B cell (primary cell): ENCODE results near the gene MATN1. TPM values are rescaled to one million over a fixed set of nuclear protein-coding genes. Genes with fewer than 3 reads are reported as not detected.

Experiments
- ATAC-seq: fragments of 200-7000 bp; cut with Tn5 transposase; one replicate; pipeline ENCODE4 v1.10.0; 2021; ENCODE audit warnings: low read depth, mild to moderate bottlenecking, moderate number of reproducible peaks, moderate library complexity
- CTCF ChIA-PET: fragments of 350-600 bp; sonication (Branson Sonifier 250); formaldehyde crosslinking; loops from one replicate; lab custom pipeline; 2021; ENCODE audit warnings: antibody characterized with exemption, inconsistent platforms; lab: Charles Lee
- POLR2A ChIA-PET: fragments of 350-600 bp; sonication (Branson Sonifier 250); formaldehyde crosslinking; loops from one replicate; lab custom pipeline; 2021; ENCODE audit warnings: antibody characterized with exemption; lab: Charles Lee
- DNase-seq: peaks from one replicate; pipeline ENCODE4 v3.0.0; 2013
- H2AFZ ChIP-seq: 2 replicates; pipeline ENCODE4 v1.6.1; 2012; ENCODE audit warnings: mild to moderate bottlenecking, low read depth, low read length; ENCODE audit not compliant: insufficient read depth, poor library complexity, severe bottlenecking
- H3K27ac ChIP-seq, 2 donors: 1 replicate in 1 of 2; 2 replicates in 1 of 2; pipeline ENCODE4 v1.5.1; 2012 to 2013; ENCODE audit warnings: low read length in 2 of 2, mild to moderate bottlenecking in 2 of 2, moderate library complexity in 1 of 2
- H3K27me3 ChIP-seq, 4 experiments: fragments of 200-600 bp in 1 of 4; sonication (generic) in 1 of 4; replicated peaks in 1 of 4; 1 replicate in 2 of 4; 2 replicates in 2 of 4; pipeline versions ENCODE4 v1.6.1 to v1.7.0; 2013 to 2016; ENCODE audit warnings: low read length in 3 of 4, mild to moderate bottlenecking in 2 of 4, mixed read lengths in 1 of 4, moderate library complexity in 1 of 4; ENCODE audit not compliant: insufficient read depth in 4 of 4, control insufficient read depth in 3 of 4; ENCODE audit errors: control extremely low read depth in 1 of 4
- H3K36me3 ChIP-seq, 2 experiments: replicated peaks in 1 of 2; 1 replicate in 1 of 2; 2 replicates in 1 of 2; pipeline versions ENCODE4 v1.6.1 to v1.7.1; 2013; ENCODE audit warnings: low read length in 1 of 2; ENCODE audit not compliant: insufficient read depth in 2 of 2, control insufficient read depth in 1 of 2; ENCODE audit errors: control extremely low read depth in 1 of 2, extremely low read depth in 1 of 2
- H3K4me1 ChIP-seq, 2 donors: fragments of 200-600 bp in 1 of 2; sonication (generic) in 1 of 2; 1 replicate in 1 of 2; 2 replicates in 1 of 2; pipeline versions ENCODE4 v1.5.1 to v1.6.1; 2013 to 2017; ENCODE audit warnings: low read length in 2 of 2; ENCODE audit not compliant: control insufficient read depth in 2 of 2, insufficient read depth in 2 of 2
- H3K4me2 ChIP-seq: replicated peaks from 2 replicates; pipeline ENCODE3; 2012; ENCODE audit warnings: mild to moderate bottlenecking, low read depth, low read length; ENCODE audit not compliant: poor library complexity, severe bottlenecking
- H3K4me3 ChIP-seq, 5 experiments: fragments of 200-600 bp in 1 of 5; sonication (generic) in 1 of 5; 1 replicate in 3 of 5; 2 replicates in 2 of 5; pipeline versions ENCODE4 v1.5.1 to v1.7.0; 2011 to 2016; ENCODE audit warnings: low read length in 4 of 5, mild to moderate bottlenecking in 4 of 5, low read depth in 2 of 5, control low read depth in 1 of 5, moderate library complexity in 1 of 5; ENCODE audit not compliant: insufficient read depth in 1 of 5; ENCODE audit errors: control extremely low read depth in 1 of 5, extremely low read depth in 1 of 5
- H3K79me2 ChIP-seq: fragments of 200-600 bp; sonication (generic); one replicate; pipeline ENCODE4 v1.6.0; 2016; ENCODE audit warnings: low read length; ENCODE audit not compliant: control insufficient read depth, insufficient read depth
- H3K9ac ChIP-seq: fragments of 200-600 bp; sonication (generic); 2 replicates; pipeline ENCODE4 v1.6.1; 2017; ENCODE audit warnings: mild to moderate bottlenecking, low read length, moderate library complexity
- H3K9me3 ChIP-seq, 3 donors: one replicate each; pipeline versions ENCODE4 v1.6.1 to v1.7.1; 2013; ENCODE audit warnings: low read length in 2 of 3; ENCODE audit not compliant: control insufficient read depth in 2 of 3, insufficient read depth in 1 of 3; ENCODE audit errors: control extremely low read depth in 1 of 3
- H4K20me1 ChIP-seq: 2 replicates; pipeline ENCODE4 v1.6.0; 2012; ENCODE audit warnings: mild to moderate bottlenecking, low read length; ENCODE audit not compliant: insufficient read depth, control insufficient read depth, poor library complexity, severe bottlenecking
- H3K27ac Mint-ChIP-seq: one replicate; pipeline ENCODE4 v1.8.0; 2021; ENCODE audit warnings: mixed read lengths
- H3K27me3 Mint-ChIP-seq: one replicate; pipeline ENCODE4 v1.8.0; 2021; ENCODE audit warnings: mixed read lengths
- H3K4me1 Mint-ChIP-seq: one replicate; pipeline ENCODE4 v1.8.0; 2021; ENCODE audit warnings: mixed read lengths
- H3K4me3 Mint-ChIP-seq: one replicate; pipeline ENCODE4 v1.8.0; 2021; ENCODE audit warnings: mixed read lengths
- H3K9me3 Mint-ChIP-seq: one replicate; pipeline ENCODE4 v1.8.0; 2022; ENCODE audit warnings: mixed read lengths; ENCODE audit not compliant: insufficient read depth
- CTCF ChIP-seq: fragments of 200-600 bp; IDR thresholded peaks from one replicate; pipeline ENCODE4 v1.8.0; 2022; ENCODE audit warnings: antibody characterized with exemption, mild to moderate bottlenecking
- EZH2 ChIP-seq: IDR thresholded peaks from 2 replicates; pipeline ENCODE4 v1.6.1; 2012; ENCODE audit warnings: borderline replicate concordance, low read depth, mild to moderate bottlenecking, moderate library complexity, low read length; ENCODE audit not compliant: insufficient read depth, poor library complexity, severe bottlenecking
- WGBS: methylation state at CpG from one replicate; pipeline ENCODE4 v1.1.5; 2013; ENCODE audit warnings: missing lambda C conversion rate; ENCODE audit not compliant: insufficient coverage; 5-methylcytosine and 5-hydroxymethylcytosine counted together
- intact Hi-C: fragments of 100-400 bp; cut with micrococcal nuclease; formaldehyde crosslinking; loops from one replicate; pipeline ENCODE4 v1.10.0; 2022
- polyA plus RNA-seq: library from polyadenylated mRNA; depleted of rRNA; stranded (reverse); fragments of >200 nt; gene quantifications from 2 replicates; pipeline ENCODE4 v1.2.3, GENCODE V29; 2012
- total RNA-seq, 2 donors: library from RNA; stranded (reverse); fragments of 120-200 nt in 1 of 2; gene quantifications; 1 replicate in 1 of 2; 2 replicates in 1 of 2; pipeline versions ENCODE4 v1.2.3 to v1.2.4, GENCODE V29; 2013 to 2022

Gene MATN1
- total and polyA plus RNA-seq, 2 donors (not counting 1 experiment from before 2014, with no cell fraction given), result 2.5 to 3.2 TPM

- no peaks in the 10 kb centered on the region for H3K27me3 ChIP-seq
- POLR2A ChIA-PET, result interaction anchor here (0.6 to 10.4 kb wide), 12 partner anchors 10 to 115 kb away, joined by 3 to 152 read pairs (median 4); partner anchors contain the start of gene LAPTM5
- Mint-ChIP-seq H3K27ac (peak overlapping the region; percentile 87), H3K4me3 (peak overlapping the region; percentile 78), H3K27me3 (no peaks in the 10 kb centered on the region), H3K4me1 (peaks cover 99% of the 10 kb centered on the region), H3K9me3 (no peaks in the 10 kb centered on the region)
- H3K9ac ChIP-seq, result peak overlapping the region; percentile 46
- WGBS, result 0% methylated on average over 3 of the region's 4 CpGs
- TF ChIP-seq CTCF (no peak), EZH2 (no peak)
- peak overlapping the region; percentile 98 to 100 for H3K27ac ChIP-seq
- DNase-seq (peak; percentile 88), ATAC-seq (peak; percentile 79)
- intact Hi-C loops, result loop anchor here (1.0 to 5.0 kb wide), 5 partner anchors 11 to 34 kb away; no protein-coding TSS in a partner anchor
- H3K36me3 ChIP-seq, result peaks cover 0 to 88% of the 10 kb centered on the region in 2 experiments
- peaks cover 95% of the 10 kb centered on the region for H4K20me1 ChIP-seq
- CTCF ChIA-PET, result interaction anchor here (0.6 to 38.6 kb wide), 7 partner anchors 10 to 166 kb away, joined by 3 to 769 read pairs (median 22); partner anchors contain the start of genes LAPTM5 and MATN1
- H3K79me2 ChIP-seq, result peaks cover 99% of the 10 kb centered on the region
- H3K4me1 ChIP-seq, result peaks cover 84 to 99% of the 10 kb centered on the region in 2 donors
- H2AFZ ChIP-seq, result no peak overlapping the region
- no peaks in the 10 kb centered on the region for H3K9me3 ChIP-seq
- H3K4me2 ChIP-seq, result peak overlapping the region; percentile 94
- H3K4me3 ChIP-seq, result peak overlapping the region in 4 of 5 experiments; percentile 16 to 62 (median 28)
Observed at GRCh38 chr1:30743584-30744059, 20.2 kb upstream of the MATN1 start.
